ENCODE results near the gene PLCD4.

Gene PLCD4

GRCh38 chr2:218576854-218577253 is 30.8 kb upstream of the PLCD4 start:
- TF ChIP-seq POLR2A (IDR thresholded peaks at IDR 0.05; ENCODE audit: extremely low read depth, insufficient read length): no peak
- no peak for TF ChIP-seq MYC (IDR thresholded peaks at IDR 0.05; ENCODE audit: low read depth, low read length)
- no peak for TF ChIP-seq CTCF (IDR thresholded peaks at IDR 0.05; ENCODE audit: low read depth, low read length)
- TF ChIP-seq MAX (IDR thresholded peaks at IDR 0.05; ENCODE audit: low read depth, low read length): no peak
- no peak for DNase-seq (ENCODE audit: low read depth)
- no peak overlapping the region for H3K4me3 ChIP-seq (ENCODE audit: low read depth, low read length)

GRCh38 chr2:218577482-218578220 is 30.0 kb upstream of the PLCD4 start:
- H3K4me3 ChIP-seq (ENCODE audit: low read depth, low read length): no peak overlapping the region
- TF ChIP-seq MAX (IDR thresholded peaks at IDR 0.05; ENCODE audit: low read depth, low read length) (no peak), MYC (IDR thresholded peaks at IDR 0.05; ENCODE audit: low read depth, low read length) (no peak), CTCF (IDR thresholded peaks at IDR 0.05; ENCODE audit: low read depth, low read length) (no peak), POLR2A (IDR thresholded peaks at IDR 0.05; ENCODE audit: extremely low read depth, insufficient read length) (no peak)
- DNase-seq (ENCODE audit: low read depth): no peak

GRCh38 chr2:218578272-218578877 is 29.3 kb upstream of the PLCD4 start:
- DNase-seq (ENCODE audit: low read depth): no peak
- TF ChIP-seq MYC (IDR thresholded peaks at IDR 0.05; ENCODE audit: low read depth, low read length) (no peak), MAX (IDR thresholded peaks at IDR 0.05; ENCODE audit: low read depth, low read length) (no peak), POLR2A (IDR thresholded peaks at IDR 0.05; ENCODE audit: extremely low read depth, insufficient read length) (no peak), CTCF (IDR thresholded peaks at IDR 0.05; ENCODE audit: low read depth, low read length) (no peak)
- H3K4me3 ChIP-seq (ENCODE audit: low read depth, low read length): no peak overlapping the region

- peak; percentile 57 for DNase-seq (ENCODE audit: low read depth)
- TF ChIP-seq CTCF (IDR thresholded peaks at IDR 0.05; ENCODE audit: low read depth, low read length) (no peak), MYC (IDR thresholded peaks at IDR 0.05; ENCODE audit: low read depth, low read length) (no peak)
- H3K4me3 ChIP-seq (ENCODE audit: low read depth, low read length): no peak overlapping the region
Measured at GRCh38 chr2:218582076-218582475, 25.6 kb upstream of the PLCD4 start.

- TF ChIP-seq CTCF (IDR thresholded peaks at IDR 0.05; ENCODE audit: low read depth, low read length) (peak; percentile 19), MYC (IDR thresholded peaks at IDR 0.05; ENCODE audit: low read depth, low read length) (no peak), POLR2A (IDR thresholded peaks at IDR 0.05; ENCODE audit: extremely low read depth, insufficient read length) (no peak), MAX (IDR thresholded peaks at IDR 0.05; ENCODE audit: low read depth, low read length) (no peak)
- peak; percentile 13 for DNase-seq (ENCODE audit: low read depth)
Measured at GRCh38 chr2:218583983-218584850, 23.5 kb upstream of the PLCD4 start.

More at GRCh38 chr2:218583983-218584850, 23.5 kb upstream of the PLCD4 start:
- H3K4me3 ChIP-seq (ENCODE audit: low read depth, low read length): no peak overlapping the region

Data from NB4 (cell line).